NB4 (cell line): ENCODE results near the gene RSRC1.

Source experiments
- CTCF ChIP-seq: IDR thresholded peaks from one replicate; pipeline ENCODE4 v1.5.1; 2012; ENCODE audit warnings: low read depth, low read length
- POLR2A ChIP-seq: IDR thresholded peaks from 2 replicates; pipeline ENCODE4 v1.6.1; 2011; ENCODE audit warnings: mild to moderate bottlenecking; ENCODE audit not compliant: insufficient read length; ENCODE audit errors: extremely low read depth

DNA sequence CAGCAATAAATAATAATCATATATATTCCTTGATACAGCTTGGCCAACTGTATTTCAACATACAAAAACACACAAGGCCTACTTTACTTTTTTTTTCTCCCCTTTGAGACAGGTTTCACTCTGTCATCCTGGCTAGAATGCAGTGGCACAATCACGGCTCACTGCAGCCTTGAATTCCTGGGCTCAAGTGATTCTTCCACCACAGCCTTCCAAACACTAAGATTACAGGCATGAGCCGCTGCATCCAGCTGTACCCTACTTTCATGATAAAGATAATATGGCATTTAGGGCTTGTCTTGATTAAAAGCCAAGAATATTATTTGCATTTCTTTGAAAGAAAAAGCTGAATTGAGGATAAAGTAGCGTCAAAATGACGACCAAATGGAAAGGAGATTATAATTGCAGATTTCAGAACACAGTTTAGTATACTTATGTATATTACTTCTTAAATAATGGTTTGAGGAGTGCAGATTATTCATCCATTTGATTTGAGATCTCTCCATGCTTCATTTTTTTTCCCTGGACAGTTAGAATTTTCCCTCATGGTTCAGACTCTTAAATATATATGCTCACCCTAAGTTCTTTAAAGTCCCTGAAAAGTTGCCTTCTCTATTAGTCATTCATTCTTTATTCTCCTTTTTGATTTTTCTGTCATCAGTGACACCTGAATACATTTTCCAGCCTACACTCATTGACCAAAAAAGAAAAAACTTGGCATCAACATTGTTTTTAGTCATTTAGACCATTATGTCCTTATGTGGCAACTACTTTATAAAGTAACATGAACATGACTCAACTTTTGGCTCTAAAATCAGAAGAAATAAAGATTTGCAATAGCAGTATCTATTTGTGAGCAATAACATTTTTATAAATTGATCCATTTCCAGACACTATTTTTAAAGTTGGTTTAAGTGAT lies 412.6 kb downstream of the RSRC1 start:
- TF ChIP-seq CTCF (no peak), POLR2A (no peak)
